ENCODE data around the gene EDNRA. TPM values are rescaled to one million over a fixed set of nuclear protein-coding genes. Genes with fewer than 3 reads are reported as not detected.
A peak's percentile ranks its signal among the peaks of the same experiment; 100 is the strongest.

Gene EDNRA
- total and polyA plus RNA-seq, 8 donors: 0.58 to 24.6 (median 4.1) TPM; not detected in 1

GRCh38 chr4:147518846-147519767 lies 38.2 kb downstream of the EDNRA start:
- Histone ChIP-seq H3K4me1 (no peaks in the 10 kb centered on the region), H3K27ac (no peak overlapping the region), H3K9me3 (no peaks in the 10 kb centered on the region), H3K27me3 (no peaks in the 10 kb centered on the region), H3K36me3 (no peaks in the 10 kb centered on the region), H3K4me3 (no peak overlapping the region)
- TF ChIP-seq POLR2A (IDR thresholded peaks at IDR 0.05) (no peak), CTCF (IDR thresholded peaks at IDR 0.05) (peak in 5 of 7 experiments; percentile 55 to 82 (median 67)), EP300 (IDR thresholded peaks at IDR 0.05) (no peak)
- DNase-seq: peak; percentile 68 to 78
- 71 to 97% (median 90%) methylated on average over 3 of the region's 3 CpGs for WGBS, 5 donors
- intact Hi-C loops (cut with DNase I; ENCODE audit: low total_unique reads): no loop called here

DNA sequence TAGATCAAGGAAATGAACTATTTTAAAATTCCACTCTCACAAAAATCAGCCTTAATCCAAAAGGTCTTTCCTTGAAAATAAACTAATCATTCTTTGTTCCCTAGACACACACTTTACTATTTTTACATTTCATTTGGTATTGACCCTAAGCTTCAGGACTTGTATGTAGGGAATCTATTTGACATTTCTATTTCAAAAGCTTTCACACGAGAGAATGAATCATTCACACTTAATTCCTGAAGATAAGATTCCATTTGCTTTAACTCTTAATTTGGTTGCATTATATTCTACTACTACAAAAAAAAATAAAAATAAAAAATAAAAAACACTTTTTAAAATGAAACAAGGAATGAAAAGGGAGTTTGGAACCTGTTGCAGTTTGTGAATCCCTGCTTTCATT lies 43.7 kb downstream of the EDNRA start:
- 19 to 25% (median 20%) methylated on average over 1 of the region's 1 CpG for WGBS, 5 donors
- Histone ChIP-seq H3K4me1 (peaks cover 0 to 10% (median 5%) of the 10 kb centered on the region in 4 donors), H3K27me3 (no peaks in the 10 kb centered on the region), H3K4me3 (no peak overlapping the region), H3K9me3 (no peaks in the 10 kb centered on the region), H3K27ac (no peak overlapping the region), H3K36me3 (no peaks in the 10 kb centered on the region)
- intact Hi-C loops (cut with DNase I; ENCODE audit: low total_unique reads): no loop called here
- TF ChIP-seq POLR2AphosphoS5 (IDR thresholded peaks at IDR 0.05) (no peak), CTCF (IDR thresholded peaks at IDR 0.05) (no peak), POLR2A (IDR thresholded peaks at IDR 0.05) (no peak), EP300 (IDR thresholded peaks at IDR 0.05) (no peak)
- no peak for DNase-seq

DNA sequence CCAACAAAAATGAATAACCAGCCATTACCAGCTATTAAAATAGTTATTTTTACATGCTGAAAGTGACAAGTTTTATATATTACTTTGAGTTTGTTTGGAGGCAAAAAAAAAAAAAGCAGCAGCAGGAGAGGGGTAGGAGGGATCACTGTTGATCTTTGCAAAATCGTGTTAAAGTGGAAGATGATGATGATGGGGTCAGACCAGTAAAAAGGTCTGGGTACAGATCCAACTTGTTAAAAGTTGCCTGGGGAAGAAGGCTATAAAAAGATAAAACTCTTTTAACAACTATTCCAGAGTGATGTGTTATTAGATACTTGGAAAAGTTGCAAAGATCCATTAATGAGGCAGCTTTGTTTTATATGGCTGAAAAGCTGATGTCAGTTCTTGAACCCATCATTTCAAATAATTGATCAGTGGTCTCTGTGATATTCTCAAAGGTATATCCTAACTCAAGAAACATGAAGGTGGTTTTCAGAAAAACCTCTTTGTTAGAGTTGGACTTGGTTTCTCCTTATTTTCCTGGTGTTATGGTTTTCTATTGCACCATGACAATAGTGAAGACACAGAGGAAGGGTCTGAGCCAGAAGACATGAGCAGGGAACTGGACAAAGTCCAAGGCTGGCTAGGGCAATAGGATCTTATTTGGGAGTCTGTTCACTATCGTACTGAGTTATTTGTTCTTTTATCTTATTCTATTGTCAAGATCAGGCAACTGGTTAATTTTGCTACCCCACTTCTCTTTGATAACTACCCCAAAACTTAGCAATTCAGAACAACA lies 44.8 kb downstream of the EDNRA start:
- Histone ChIP-seq H3K4me3 (no peak overlapping the region), H3K9me3 (no peaks in the 10 kb centered on the region), H3K36me3 (no peaks in the 10 kb centered on the region), H3K27me3 (no peaks in the 10 kb centered on the region), H3K27ac (no peak overlapping the region), H3K4me1 (peaks cover 0 to 10% (median 5%) of the 10 kb centered on the region in 4 donors)
- TF ChIP-seq EP300 (IDR thresholded peaks at IDR 0.05) (no peak), CTCF (IDR thresholded peaks at IDR 0.05) (no peak), POLR2A (IDR thresholded peaks at IDR 0.05) (no peak), POLR2AphosphoS5 (IDR thresholded peaks at IDR 0.05) (no peak)
- WGBS, 5 donors: 36 to 68% (median 48%) methylated on average over 2 of the region's 2 CpGs
- peak in 1 of 2 donors; percentile 23 for DNase-seq
- intact Hi-C loops (cut with DNase I; ENCODE audit: low total_unique reads): no loop called here

DNA sequence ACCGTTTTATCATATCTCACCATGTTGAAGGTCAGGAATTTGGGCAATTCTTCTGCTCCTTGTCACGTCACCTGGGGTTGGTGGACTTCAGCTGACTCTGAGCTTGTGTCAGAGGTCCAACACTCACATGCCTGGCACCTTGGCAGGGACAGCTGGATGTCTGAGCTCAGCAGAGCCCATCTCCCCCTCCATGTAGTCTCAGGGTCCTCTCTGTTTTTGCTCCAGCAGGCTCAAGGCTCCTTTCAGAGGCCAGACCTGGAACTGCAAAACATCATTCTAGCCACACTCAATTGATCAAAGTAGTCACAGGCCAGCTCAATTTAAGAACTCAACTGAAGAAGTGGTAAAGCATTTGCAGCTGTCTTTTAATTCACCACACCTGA lies 45.4 kb downstream of the EDNRA start:
- 56 to 63% (median 60%) methylated on average over 2 of the region's 2 CpGs for WGBS, 5 donors
- Histone ChIP-seq H3K36me3 (no peaks in the 10 kb centered on the region), H3K4me1 (peaks cover 0 to 10% (median 5%) of the 10 kb centered on the region in 4 donors), H3K27me3 (no peaks in the 10 kb centered on the region), H3K4me3 (no peak overlapping the region), H3K27ac (no peak overlapping the region), H3K9me3 (no peaks in the 10 kb centered on the region)
- TF ChIP-seq EP300 (IDR thresholded peaks at IDR 0.05) (no peak), CTCF (IDR thresholded peaks at IDR 0.05) (no peak), POLR2A (IDR thresholded peaks at IDR 0.05) (no peak), POLR2AphosphoS5 (IDR thresholded peaks at IDR 0.05) (no peak)
- no peak for DNase-seq
- intact Hi-C loops (cut with DNase I; ENCODE audit: low total_unique reads): no loop called here
